A549 (cell line): Measurements from ENCODE around the gene LSM11.

Source experiments
- POLR2A ChIP-seq: IDR thresholded peaks from 2 replicates; pipeline ENCODE4 v1.6.1; 2012; ENCODE audit warnings: mild to moderate bottlenecking, low read length
- RNF2 ChIP-seq: fragments of 200-600 bp; sonication (generic); IDR thresholded peaks from 2 replicates; pipeline ENCODE4 v1.6.1; 2016; ENCODE audit warnings: low read depth, mild to moderate bottlenecking, antibody characterized with exemption, moderate library complexity, borderline replicate concordance

- TF ChIP-seq RNF2 (no peak), POLR2A (no peak)
These were observed 32.6 kb upstream of the LSM11 start for GRCh38 chr5:157710882-157711281.
